Measurements from ENCODE around the gene IQCN. TPM values are rescaled to one million over a fixed set of nuclear protein-coding genes. Genes with fewer than 3 reads are reported as not detected.

The IQCN gene
- total and polyA plus RNA-seq, 10 donors: 1.4 to 17.1 (median 8.5) TPM

DNA sequence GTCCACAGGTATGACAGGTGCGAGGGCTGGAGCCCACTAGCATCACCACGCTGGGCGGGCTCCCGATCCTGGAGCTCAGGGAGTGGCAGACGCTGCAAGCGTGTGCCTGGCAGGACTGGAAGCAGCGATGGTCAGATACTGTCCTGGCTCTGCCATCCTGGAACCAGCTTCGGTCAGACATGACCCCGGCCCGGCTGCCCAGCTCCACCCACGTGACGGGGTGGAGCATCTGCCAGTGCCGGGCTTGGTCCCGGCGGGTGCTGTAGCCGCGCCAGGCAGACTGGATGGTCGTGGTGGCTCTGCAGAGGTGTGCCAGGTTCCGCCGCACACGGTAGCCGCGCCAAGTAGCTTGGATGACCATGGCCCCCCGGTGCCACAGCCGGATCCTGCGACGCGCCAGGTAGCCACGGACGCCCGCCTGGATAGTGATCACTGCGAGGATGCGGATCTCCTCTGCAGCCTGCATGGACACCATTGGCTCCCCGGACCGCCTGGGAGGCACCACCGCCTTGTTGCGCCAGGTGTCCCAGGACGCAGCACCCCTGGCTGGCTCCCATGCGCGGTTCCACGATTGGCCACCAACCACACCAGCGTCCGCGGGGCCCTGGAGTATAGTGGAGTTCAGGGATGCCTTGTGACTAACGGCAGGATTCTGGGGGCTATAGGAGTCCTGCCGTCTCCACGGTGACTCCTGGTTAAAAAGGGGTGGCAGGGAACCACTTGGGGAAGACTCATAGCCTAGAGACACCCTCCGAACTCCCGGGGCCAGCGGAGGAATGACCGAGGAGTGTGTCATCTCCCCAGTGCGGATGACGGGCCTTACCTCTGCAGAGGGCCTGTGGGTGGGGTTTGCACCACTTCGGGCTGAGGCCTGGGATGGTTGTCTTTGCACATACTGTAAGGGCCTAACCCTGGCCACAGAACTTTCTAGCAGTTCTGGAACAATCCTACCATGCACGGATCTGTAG lies 16.5 kb downstream of the IQCN start:
- intact Hi-C loops (cut with DNase I; ENCODE audit: low total_unique reads): no loop called here
- WGBS, 5 donors: 85 to 96% (median 93%) methylated on average over 13 to 55 of the region's 55 CpGs
- no peak for DNase-seq
- Histone ChIP-seq H3K27me3 (replicated peaks in 1 of 7) (peaks cover 0 to 23% (median 4%) of the 10 kb centered on the region in 7 donors), H3K36me3 (peaks cover 0 to 27% (median 7%) of the 10 kb centered on the region in 6 donors), H3K27ac (no peak overlapping the region), H3K4me1 (peaks cover 0 to 24% (median 11%) of the 10 kb centered on the region in 6 donors), H3K4me3 (no peak overlapping the region), H3K9me3 (no peaks in the 10 kb centered on the region)
- TF ChIP-seq POLR2A (IDR thresholded peaks at IDR 0.05) (no peak), POLR2AphosphoS5 (IDR thresholded peaks at IDR 0.05) (peak in 1 of 3 donors; percentile 22)

DNA sequence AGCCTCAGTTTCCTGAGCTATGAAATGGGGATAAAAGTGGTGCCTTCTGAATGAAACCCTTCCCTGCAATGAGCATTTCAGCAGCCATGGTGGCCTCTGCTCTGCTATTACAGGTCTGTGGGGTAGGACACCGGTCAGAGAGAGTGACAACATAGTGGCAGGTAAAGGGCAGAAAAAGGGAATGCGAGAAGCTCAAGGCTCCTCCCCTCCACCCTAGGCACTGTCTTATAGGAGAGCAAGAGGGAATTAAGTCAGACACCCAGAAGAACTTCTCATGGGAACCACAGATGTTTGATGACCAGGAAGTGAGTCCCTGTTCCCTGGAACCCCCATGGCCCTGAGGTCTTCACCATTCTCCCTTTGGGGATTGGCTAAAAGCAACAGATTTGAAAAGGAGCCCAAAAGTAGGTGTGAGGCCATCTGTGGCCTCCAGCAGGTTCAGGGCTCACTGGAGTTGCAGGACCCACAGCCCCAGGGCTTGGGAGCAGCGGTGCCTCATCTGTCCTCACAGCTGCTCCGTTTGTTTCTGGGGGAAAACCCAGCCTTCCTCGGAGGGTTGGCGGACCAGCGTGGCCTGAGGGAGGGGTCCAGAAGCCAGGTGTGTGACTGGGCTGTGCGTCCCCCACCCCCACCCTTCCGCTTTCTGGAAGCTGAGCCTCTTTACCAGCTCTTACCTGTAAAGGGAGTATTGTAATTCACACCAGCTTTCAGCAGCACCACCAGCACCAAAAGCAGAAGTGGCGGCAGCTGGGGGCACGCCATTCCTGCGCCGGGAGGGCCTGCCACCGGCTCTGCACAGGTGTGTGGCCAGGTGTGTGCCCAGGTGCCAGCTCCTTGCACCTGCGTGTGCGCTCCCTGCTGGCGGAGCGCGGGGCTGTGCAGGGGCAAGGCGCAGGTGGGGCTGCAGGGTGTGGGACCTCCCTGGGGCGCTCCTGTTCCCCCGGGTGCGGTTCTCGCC lies 19.4 kb downstream of the IQCN start:
- H3K4me3 ChIP-seq: no peak overlapping the region
- peaks cover 0 to 34% (median 4%) of the 10 kb centered on the region in 7 donors for H3K27me3 ChIP-seq (replicated peaks in 1 of 7)
- TF ChIP-seq, protein P1, sequence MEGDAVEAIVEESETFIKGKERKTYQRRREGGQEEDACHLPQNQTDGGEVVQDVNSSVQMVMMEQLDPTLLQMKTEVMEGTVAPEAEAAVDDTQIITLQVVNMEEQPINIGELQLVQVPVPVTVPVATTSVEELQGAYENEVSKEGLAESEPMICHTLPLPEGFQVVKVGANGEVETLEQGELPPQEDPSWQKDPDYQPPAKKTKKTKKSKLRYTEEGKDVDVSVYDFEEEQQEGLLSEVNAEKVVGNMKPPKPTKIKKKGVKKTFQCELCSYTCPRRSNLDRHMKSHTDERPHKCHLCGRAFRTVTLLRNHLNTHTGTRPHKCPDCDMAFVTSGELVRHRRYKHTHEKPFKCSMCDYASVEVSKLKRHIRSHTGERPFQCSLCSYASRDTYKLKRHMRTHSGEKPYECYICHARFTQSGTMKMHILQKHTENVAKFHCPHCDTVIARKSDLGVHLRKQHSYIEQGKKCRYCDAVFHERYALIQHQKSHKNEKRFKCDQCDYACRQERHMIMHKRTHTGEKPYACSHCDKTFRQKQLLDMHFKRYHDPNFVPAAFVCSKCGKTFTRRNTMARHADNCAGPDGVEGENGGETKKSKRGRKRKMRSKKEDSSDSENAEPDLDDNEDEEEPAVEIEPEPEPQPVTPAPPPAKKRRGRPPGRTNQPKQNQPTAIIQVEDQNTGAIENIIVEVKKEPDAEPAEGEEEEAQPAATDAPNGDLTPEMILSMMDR (IDR thresholded peaks at IDR 0.05 in 8 of 11, conservative IDR thresholded peaks at IDR 0.05 in 3 of 11): peak in 2 of 11 experiments; percentile 12 to 17
- TF ChIP-seq POLR2A (IDR thresholded peaks at IDR 0.05) (no peak), POLR2AphosphoS5 (IDR thresholded peaks at IDR 0.05) (peak; percentile 80 to 90 (median 83))
- intact Hi-C loops (cut with DNase I; ENCODE audit: low total_unique reads): loop anchor here (5.0 kb wide), 2 partner anchors 48 to 143 kb away; no protein-coding TSS in a partner anchor
- H3K36me3 ChIP-seq: peaks cover 0 to 20% (median 7%) of the 10 kb centered on the region in 6 donors
- peaks cover 0 to 31% (median 13%) of the 10 kb centered on the region in 6 donors for H3K4me1 ChIP-seq
- H3K27ac ChIP-seq: no peak overlapping the region
- WGBS, 5 donors: 16 to 47% (median 22%) methylated on average over 7 to 24 of the region's 24 CpGs
- no peak for DNase-seq
- no peaks in the 10 kb centered on the region for H3K9me3 ChIP-seq

DNA sequence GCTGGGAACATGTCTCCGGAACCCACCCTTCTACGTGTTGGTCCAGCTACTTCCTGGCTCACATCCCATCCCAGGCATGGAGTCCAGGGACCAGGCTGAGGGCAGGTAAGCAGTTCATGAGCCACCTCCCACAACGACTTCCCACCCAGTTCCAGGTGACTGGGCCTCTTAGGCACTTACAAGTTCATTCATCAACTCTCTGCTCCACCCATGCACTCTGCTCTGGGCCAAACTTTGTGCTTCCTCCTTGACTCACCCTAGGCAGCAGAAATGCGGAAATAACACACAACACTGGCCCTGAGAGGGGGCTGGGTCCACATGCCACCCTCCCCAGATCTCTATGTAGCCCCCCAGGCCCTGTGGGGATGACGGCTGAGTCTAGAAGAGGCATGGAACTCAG lies 20.5 kb downstream of the IQCN start:
- Histone ChIP-seq H3K4me3 (no peak overlapping the region), H3K9me3 (no peaks in the 10 kb centered on the region), H3K36me3 (peaks cover 0 to 20% (median 7%) of the 10 kb centered on the region in 6 donors), H3K27me3 (replicated peaks in 1 of 7) (peaks cover 0 to 34% (median 4%) of the 10 kb centered on the region in 7 donors), H3K4me1 (peaks cover 0 to 31% (median 13%) of the 10 kb centered on the region in 6 donors), H3K27ac (no peak overlapping the region)
- TF ChIP-seq POLR2A (IDR thresholded peaks at IDR 0.05): no peak
- TF ChIP-seq, protein P1 (IDR thresholded peaks at IDR 0.05 in 8 of 11, conservative IDR thresholded peaks at IDR 0.05 in 3 of 11): no peak
- no peak for TF ChIP-seq POLR2AphosphoS5 (IDR thresholded peaks at IDR 0.05)
- WGBS, 5 donors: 36 to 57% (median 47%) methylated on average over 4 to 5 of the region's 5 CpGs
- DNase-seq: no peak
- intact Hi-C loops (cut with DNase I; ENCODE audit: low total_unique reads): loop anchor here (5.0 kb wide), 2 partner anchors 46 to 141 kb away; no protein-coding TSS in a partner anchor

DNA sequence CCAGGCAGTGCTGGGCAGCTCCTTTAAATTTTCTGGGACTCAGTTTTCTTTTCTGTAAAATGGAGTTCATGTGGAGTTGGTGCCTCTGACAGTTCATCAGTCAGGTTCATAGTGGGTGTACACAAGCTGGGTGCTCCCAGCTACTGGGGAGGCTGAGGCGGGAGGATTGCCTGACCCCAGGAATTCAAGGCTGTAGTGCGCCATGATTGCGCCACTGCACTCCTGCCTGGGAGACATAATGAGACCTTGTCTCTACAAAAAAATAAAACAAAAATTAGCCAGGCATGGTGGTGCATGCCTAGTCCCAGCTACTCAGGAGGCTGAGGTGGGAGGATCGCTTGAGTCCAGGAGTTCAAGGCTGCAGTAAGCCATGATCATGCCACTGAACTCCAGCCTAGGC lies 21.1 kb downstream of the IQCN start:
- Histone ChIP-seq H3K9me3 (no peaks in the 10 kb centered on the region), H3K27me3 (replicated peaks in 1 of 7) (peaks cover 0 to 39% (median 4%) of the 10 kb centered on the region in 7 donors), H3K4me3 (no peak overlapping the region), H3K27ac (no peak overlapping the region), H3K4me1 (peaks cover 0 to 31% (median 13%) of the 10 kb centered on the region in 6 donors), H3K36me3 (peaks cover 0 to 16% (median 7%) of the 10 kb centered on the region in 6 donors)
- DNase-seq: no peak
- WGBS, 5 donors: 77 to 89% (median 86%) methylated on average over 4 of the region's 4 CpGs
- TF ChIP-seq POLR2AphosphoS5 (IDR thresholded peaks at IDR 0.05) (no peak), POLR2A (IDR thresholded peaks at IDR 0.05) (no peak)
- TF ChIP-seq, protein P1 (IDR thresholded peaks at IDR 0.05 in 8 of 11, conservative IDR thresholded peaks at IDR 0.05 in 3 of 11): no peak
- intact Hi-C loops (cut with DNase I; ENCODE audit: low total_unique reads): loop anchor here (5.0 kb wide), 2 partner anchors 46 to 141 kb away; no protein-coding TSS in a partner anchor

Data from spleen (tissue), 11 donors.